Activated naive CD4-positive, alpha-beta T cell treated with anti-CD3 and anti-CD28 coated beads for 36 hours (primary cell): ENCODE measurements around the gene ZBTB22. TPM values are rescaled to one million over a fixed set of nuclear protein-coding genes. Genes with fewer than 3 reads are reported as not detected.
"Not testable (repeated sequence)": the region's sequence is repeated elsewhere in the genome, so short reads cannot be mapped to it uniquely, and the experiment has no call there.

Experiments used
- CTCF ChIA-PET: fragments of 350-600 bp; sonication (Branson Sonifier 250); formaldehyde crosslinking; loops from one replicate; lab custom pipeline; 2021; ENCODE audit warnings: antibody characterized with exemption; lab: Charles Lee
- DNase-seq: peaks from one replicate; pipeline ENCODE4 v3.0.0-alpha.2; 2020
- H3K27ac Mint-ChIP-seq: one replicate; pipeline ENCODE4 v1.8.0; 2021; ENCODE audit warnings: mild to moderate bottlenecking, mixed read lengths
- H3K27me3 Mint-ChIP-seq: one replicate; pipeline ENCODE4 v1.8.0; 2021; ENCODE audit warnings: low read depth, mixed read lengths
- H3K36me3 Mint-ChIP-seq: one replicate; pipeline ENCODE4 v1.8.0; 2021; ENCODE audit warnings: low read depth, mixed read lengths
- H3K4me1 Mint-ChIP-seq: one replicate; pipeline ENCODE4 v1.8.0; 2021; ENCODE audit warnings: low read depth, mixed read lengths
- H3K4me3 Mint-ChIP-seq: one replicate; pipeline ENCODE4 v1.8.0; 2021; ENCODE audit warnings: mild to moderate bottlenecking, moderate library complexity, mixed read lengths
- H3K9me3 Mint-ChIP-seq: one replicate; pipeline ENCODE4 v1.8.0; 2021; ENCODE audit warnings: mixed read lengths
- intact Hi-C: fragments of 100-400 bp; cut with micrococcal nuclease; formaldehyde crosslinking; loops from one replicate; pipeline ENCODE4 v1.15.1; 2023
- microRNA-seq: library from miRNA; unstranded; fragments of <30 nt; microRNA quantifications from one replicate; pipeline ENCODE4 v1.2.0, GENCODE V29; 2022; ENCODE audit warnings: borderline microRNAs expressed, borderline replicate concordance
- total RNA-seq, 2 experiments: library from RNA; stranded (reverse); gene quantifications; one replicate each; pipeline ENCODE4 v1.2.3, GENCODE V29; 2021

ZBTB22 gene
- total RNA-seq, 2 experiments from 2014 or later: 8.8 to 9.0 TPM

GRCh38 chr6:33275795-33276580 lies 41.6 kb downstream of the ZBTB22 start:
- intact Hi-C loops: loop anchor here (10.0 kb wide), 1 partner anchor 299 kb away; no protein-coding TSS in a partner anchor
- H3K4me1 Mint-ChIP-seq: peaks cover 45% of the 10 kb centered on the region
- CTCF ChIA-PET: interaction anchor here (2.2 to 3.0 kb wide), 4 partner anchors 13 to 69 kb away, joined by 7 to 21 read pairs (median 10); partner anchors contain the start of genes PFDN6 and WDR46
- H3K27me3 Mint-ChIP-seq, DNase-seq, H3K9me3 Mint-ChIP-seq: not testable (repeated sequence)
- H3K4me3 Mint-ChIP-seq: peak overlapping the region; percentile 99
- H3K36me3 Mint-ChIP-seq: peaks cover 52% of the 10 kb centered on the region
- peak overlapping the region; percentile 87 for H3K27ac Mint-ChIP-seq

DNA sequence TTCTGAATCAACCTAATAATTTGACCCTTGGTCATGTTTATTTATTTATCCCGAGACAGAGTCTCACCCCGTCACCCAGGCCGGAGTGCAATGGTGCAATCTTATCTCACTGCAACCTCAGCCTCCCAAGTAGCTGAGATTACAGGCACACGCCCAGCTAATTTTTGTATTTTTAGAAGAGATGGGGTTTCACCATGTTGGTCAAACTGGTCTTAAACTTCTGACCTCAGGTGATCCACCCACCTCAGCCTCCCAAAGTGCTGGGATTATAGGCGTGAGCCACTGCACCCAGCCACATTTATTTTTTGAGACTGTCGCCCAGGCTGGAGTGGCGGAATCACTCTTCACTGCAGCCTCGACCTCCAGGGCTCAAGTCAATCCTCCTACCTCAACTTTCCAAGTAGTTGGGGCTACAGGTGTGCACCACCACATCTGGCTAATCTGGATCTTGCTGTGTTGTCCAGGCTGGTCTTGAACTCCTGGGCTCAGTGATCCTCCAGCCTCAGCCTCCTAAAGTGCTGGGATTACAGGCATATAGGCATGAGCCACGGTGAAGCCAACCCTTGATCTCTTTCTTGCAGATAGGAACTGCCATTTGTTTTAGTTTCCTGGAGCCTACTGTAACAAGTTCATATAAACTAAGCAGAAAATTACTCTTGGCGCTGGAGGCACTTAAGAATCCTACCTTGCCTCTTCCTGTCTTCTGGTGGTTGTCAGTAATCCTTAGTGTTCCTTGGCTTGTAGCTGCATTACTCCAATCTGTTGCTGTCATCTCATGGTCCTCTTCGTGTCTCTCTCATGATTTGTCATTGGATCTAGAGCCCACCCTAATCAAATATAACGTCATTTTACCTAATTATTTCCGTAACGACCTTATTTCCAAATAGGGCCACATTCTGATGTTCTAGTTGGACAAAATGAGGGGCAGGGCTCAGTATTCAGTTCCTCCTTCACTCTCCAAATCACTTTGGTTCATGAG lies 43.3 kb downstream of the ZBTB22 start:
- DNase-seq: no peak
- CTCF ChIA-PET: no interaction called here
- peak overlapping the region; percentile 99 for H3K4me3 Mint-ChIP-seq
- H3K27ac Mint-ChIP-seq: peak overlapping the region; percentile 76
- no peaks in the 10 kb centered on the region for H3K27me3 Mint-ChIP-seq
- H3K4me1 Mint-ChIP-seq: peaks cover 57% of the 10 kb centered on the region
- no peaks in the 10 kb centered on the region for H3K9me3 Mint-ChIP-seq
- H3K36me3 Mint-ChIP-seq: peaks cover 54% of the 10 kb centered on the region
- intact Hi-C loops: loop anchor here (10.0 kb wide), 1 partner anchor 301 kb away; no protein-coding TSS in a partner anchor

GRCh38 chr6:33273129-33273923 lies 44.2 kb downstream of the ZBTB22 start:
- CTCF ChIA-PET: interaction anchor here (0.5 kb wide), 1 partner anchor 25 kb away, joined by 3 read pairs; no protein-coding TSS in a partner anchor
- Mint-ChIP-seq H3K27me3 (no peaks in the 10 kb centered on the region), H3K4me3 (peak overlapping the region; percentile 99), H3K9me3 (no peaks in the 10 kb centered on the region), H3K36me3 (peaks cover 54% of the 10 kb centered on the region), H3K4me1 (peaks cover 50% of the 10 kb centered on the region), H3K27ac (peak overlapping the region; percentile 100)
- intact Hi-C loops: loop anchor here (10.0 kb wide), 1 partner anchor 301 kb away; no protein-coding TSS in a partner anchor
- DNase-seq: no peak

GRCh38 chr6:33272275-33273128 lies 45.0 kb downstream of the ZBTB22 start:
- Mint-ChIP-seq H3K4me1 (peaks cover 46% of the 10 kb centered on the region), H3K4me3 (peak overlapping the region; percentile 99), H3K9me3 (no peaks in the 10 kb centered on the region), H3K27ac (peak overlapping the region; percentile 100), H3K36me3 (peaks cover 60% of the 10 kb centered on the region), H3K27me3 (no peaks in the 10 kb centered on the region)
- no peak for DNase-seq
- intact Hi-C loops: loop anchor here (1.0 to 10.0 kb wide), 4 partner anchors 51 to 302 kb away; partner anchors contain the start of gene KIFC1
- CTCF ChIA-PET: interaction anchor here (0.5 to 2.8 kb wide), 3 partner anchors 16 to 24 kb away, joined by 3 to 9 read pairs (median 3); partner anchors contain the start of gene WDR46

GRCh38 chr6:33271468-33272274 lies 45.9 kb downstream of the ZBTB22 start, which contains the start of the genes RPS18 and VPS52:
RPS18 (plus strand) TSS chr6:33272075; CDS start chr6:33272120, 45 bp downstream.
VPS52 (minus strand) TSS chr6:33271876; CDS start chr6:33271675, 201 bp downstream.
- Mint-ChIP-seq H3K4me3 (peak within 1 kb of the TSS; percentile 99), H3K9me3 (no peaks in the 10 kb centered on the region), H3K4me1 (peaks cover 45% of the 10 kb centered on the region), H3K27me3 (no peaks in the 10 kb centered on the region), H3K36me3 (peaks cover 65% of the 10 kb centered on the region), H3K27ac (peak within 1 kb of the TSS; percentile 100)
- CTCF ChIA-PET: interaction anchor here (0.8 to 2.8 kb wide), 5 partner anchors 21 to 72 kb away, joined by 3 to 9 read pairs (median 6); partner anchors contain the start of gene RGL2
- intact Hi-C loops: loop anchor here (1.0 to 10.0 kb wide), 11 partner anchors 18 to 303 kb away; partner anchors contain the start of genes CUTA, KIFC1, PFDN6 and RXRB
- peak; percentile 95 for DNase-seq

DNA sequence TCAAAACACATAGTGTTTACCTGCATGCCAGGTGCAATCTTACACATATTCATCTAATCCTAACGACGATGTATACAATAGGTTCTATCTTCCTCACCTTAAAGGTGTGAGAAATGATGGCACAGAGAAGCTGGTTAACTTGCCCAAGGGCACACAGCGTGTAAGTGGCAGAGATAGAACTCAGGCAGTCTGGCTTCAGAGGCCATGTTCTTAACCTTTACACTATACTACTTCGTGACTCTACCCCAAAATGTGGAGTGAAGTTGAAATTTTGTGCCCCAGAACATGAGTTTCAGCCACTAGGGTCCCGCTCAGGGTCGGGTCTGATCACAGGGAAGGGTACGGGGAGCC lies 46.5 kb downstream of the ZBTB22 start:
- DNase-seq: no peak
- Mint-ChIP-seq H3K9me3 (no peaks in the 10 kb centered on the region), H3K36me3 (peaks cover 64% of the 10 kb centered on the region), H3K4me1 (peaks cover 39% of the 10 kb centered on the region), H3K27ac (peak overlapping the region; percentile 100), H3K4me3 (peak overlapping the region; percentile 99), H3K27me3 (no peaks in the 10 kb centered on the region)
- CTCF ChIA-PET: interaction anchor here (0.8 to 2.8 kb wide), 5 partner anchors 20 to 73 kb away, joined by 3 to 9 read pairs (median 6); partner anchors contain the start of gene RGL2
- intact Hi-C loops: loop anchor here (1.0 to 10.0 kb wide), 8 partner anchors 18 to 304 kb away; partner anchors contain the start of genes CUTA, PFDN6, RXRB and SLC39A7

Small RNAs within 50 kb of the gene (microRNA-seq; reads per million reads assigned to microRNA genes)
- gene MIR6834 (not detected), gene MIR6873 (not detected)

Other genes with a start within 250 kb of the ZBTB22 start
- 10 to 100 TPM; 12.1 to 15.3 TPM for gene HLA-DPA1, start 244.1 kb downstream of the ZBTB22 start, total RNA-seq
- 1 to 10 TPM; 2.8 to 4.0 TPM for gene HLA-DPB1, start 241.8 kb downstream of the ZBTB22 start, total RNA-seq
- 1 to 10 TPM in 1 of 2 experiments, under 1 TPM in 1; 0.88 to 1.4 TPM for gene COL11A2, start 125.3 kb downstream of the ZBTB22 start, total RNA-seq
- 10 to 100 TPM; 50.4 to 50.6 TPM for gene RXRB, start 117.1 kb downstream of the ZBTB22 start, total RNA-seq
- 10 to 100 TPM; 35.9 to 39.5 TPM for gene SLC39A7, start 116.9 kb downstream of the ZBTB22 start, total RNA-seq
- gene HSD17B8, start 113.1 kb downstream of the ZBTB22 start, total RNA-seq: 10 to 100 TPM; 31.3 to 33.5 TPM
- 10 to 100 TPM; 17.1 to 18.2 TPM for gene RING1, start 109.2 kb downstream of the ZBTB22 start, total RNA-seq
- 10 to 100 TPM; 30.3 to 31.0 TPM for gene VPS52, start 45.9 kb downstream of the ZBTB22 start, total RNA-seq
- 1,000 to 10,000 TPM; 5,497 to 5,551 TPM for gene RPS18, start 45.7 kb downstream of the ZBTB22 start, total RNA-seq
- gene B3GALT4, start 40.6 kb downstream of the ZBTB22 start, total RNA-seq: 1 to 10 TPM; 4.4 TPM
- 10 to 100 TPM; 42.5 to 42.9 TPM for gene WDR46, start 28.5 kb downstream of the ZBTB22 start, total RNA-seq
- gene PFDN6, start 28.1 kb downstream of the ZBTB22 start, total RNA-seq: 10 to 100 TPM; 67.9 to 81.3 TPM
- gene RGL2, start 18.8 kb downstream of the ZBTB22 start, total RNA-seq: 10 to 100 TPM; 23.8 to 27.8 TPM
- gene TAPBP, start 3.7 kb downstream of the ZBTB22 start, total RNA-seq: 100 to 1,000 TPM; 184 TPM
- gene DAXX, start 5.2 kb upstream of the ZBTB22 start, total RNA-seq: 10 to 100 TPM; 48.1 to 55.1 TPM
- 100 to 1,000 TPM; 107 TPM for gene KIFC1, start 74.1 kb upstream of the ZBTB22 start, total RNA-seq
- gene PHF1, start 93.3 kb upstream of the ZBTB22 start, total RNA-seq: 10 to 100 TPM; 31.0 to 32.3 TPM
- gene CUTA, start 100.4 kb upstream of the ZBTB22 start, total RNA-seq: 100 to 1,000 TPM; 163 to 181 TPM
- 10 to 100 TPM; 35.1 to 42.2 TPM for gene SYNGAP1, start 102.3 kb upstream of the ZBTB22 start, total RNA-seq
- 1 to 10 TPM; 5.0 to 6.5 TPM for gene ZBTB9, start 136.8 kb upstream of the ZBTB22 start, total RNA-seq